ENCODE measurements around the gene MBOAT2.

- TF ChIP-seq POLR2AphosphoS5 (IDR thresholded peaks at IDR 0.05; ENCODE audit: low read depth, low read length) = no peak
- TF ChIP-seq POLR2A (IDR thresholded peaks at IDR 0.05; ENCODE audit: low read depth, low read length) = no peak
- TF ChIP-seq TAF1 (IDR thresholded peaks at IDR 0.05; ENCODE audit: borderline replicate concordance, low read depth, low read length) = no peak
These were observed 141.7 kb downstream of the MBOAT2 start for GRCh38 chr2:8861797-8862196.
